ENCODE results near the gene BBS2.

BBS2 gene

GRCh38 chr16:56451753-56452689 lies 67.8 kb downstream of the BBS2 start:
- no peaks in the 10 kb centered on the region for H3K9me3 ChIP-seq (ENCODE audit: control insufficient read depth, low read length)
- peak overlapping the region; percentile 98 for H3K4me3 ChIP-seq (ENCODE audit: extremely low read depth, insufficient read depth, low read length, poor library complexity, severe bottlenecking)
- 8 to 9% methylated on average over 22 to 25 of the region's 31 CpGs for WGBS, 2 experiments (ENCODE audit: insufficient coverage in 2 of 2)
- H3K36me3 ChIP-seq (ENCODE audit: control insufficient read depth, insufficient read depth, low read length), result peaks cover 45% of the 10 kb centered on the region
- peak overlapping the region; percentile 75 for H3K27ac ChIP-seq (ENCODE audit: low read depth, low read length, severe bottlenecking)
- H3K4me1 ChIP-seq (ENCODE audit: control insufficient read depth, insufficient read depth, low read length, poor library complexity, severe bottlenecking), result peaks cover 25% of the 10 kb centered on the region

GRCh38 chr16:56450986-56451752 lies 68.7 kb downstream of the BBS2 start, which contains the start of the genes NUDT21 and OGFOD1:
Gene NUDT21 (minus strand): TSS chr16:56451332. CDS start chr16:56451202, 130 bp downstream.
Gene OGFOD1 (plus strand): TSS chr16:56451554. CDS start chr16:56451613, 59 bp downstream.
- H3K9me3 ChIP-seq (ENCODE audit: control insufficient read depth, low read length), result no peaks in the 10 kb centered on the region
- H3K27ac ChIP-seq (ENCODE audit: low read depth, low read length, severe bottlenecking), result peak within 1 kb of the TSS; percentile 82
- H3K36me3 ChIP-seq (ENCODE audit: control insufficient read depth, insufficient read depth, low read length), result peaks cover 45% of the 10 kb centered on the region
- H3K4me3 ChIP-seq (ENCODE audit: extremely low read depth, insufficient read depth, low read length, poor library complexity, severe bottlenecking), result peak within 1 kb of the TSS; percentile 98
- WGBS, 2 experiments (ENCODE audit: insufficient coverage in 2 of 2), result 0% methylated on average over 55 to 56 of the region's 56 CpGs
- peaks cover 25% of the 10 kb centered on the region for H3K4me1 ChIP-seq (ENCODE audit: control insufficient read depth, insufficient read depth, low read length, poor library complexity, severe bottlenecking)

GRCh38 chr16:56450275-56450985 lies 69.4 kb downstream of the BBS2 start:
- Histone ChIP-seq H3K27ac (ENCODE audit: low read depth, low read length, severe bottlenecking) (peak overlapping the region; percentile 82), H3K36me3 (ENCODE audit: control insufficient read depth, insufficient read depth, low read length) (peaks cover 45% of the 10 kb centered on the region), H3K4me1 (ENCODE audit: control insufficient read depth, insufficient read depth, low read length, poor library complexity, severe bottlenecking) (peaks cover 25% of the 10 kb centered on the region), H3K9me3 (ENCODE audit: control insufficient read depth, low read length) (no peaks in the 10 kb centered on the region), H3K4me3 (ENCODE audit: extremely low read depth, insufficient read depth, low read length, poor library complexity, severe bottlenecking) (peak overlapping the region; percentile 98)
- 0 to 13% methylated on average over 3 to 8 of the region's 18 CpGs for WGBS, 2 experiments (ENCODE audit: insufficient coverage in 2 of 2)

- H3K36me3 ChIP-seq (ENCODE audit: control insufficient read depth, insufficient read depth, low read length), result peaks cover 50% of the 10 kb centered on the region
- no peaks in the 10 kb centered on the region for H3K9me3 ChIP-seq (ENCODE audit: control insufficient read depth, low read length)
- H3K27ac ChIP-seq (ENCODE audit: low read depth, low read length, severe bottlenecking), result no peak overlapping the region
- H3K4me1 ChIP-seq (ENCODE audit: control insufficient read depth, insufficient read depth, low read length, poor library complexity, severe bottlenecking), result peaks cover 25% of the 10 kb centered on the region
- no peak overlapping the region for H3K4me3 ChIP-seq (ENCODE audit: extremely low read depth, insufficient read depth, low read length, poor library complexity, severe bottlenecking)
Measured at GRCh38 chr16:56448005-56448404, 71.8 kb downstream of the BBS2 start.

- H3K27ac ChIP-seq (ENCODE audit: low read depth, low read length, severe bottlenecking), result no peak overlapping the region
- no peak overlapping the region for H3K4me3 ChIP-seq (ENCODE audit: extremely low read depth, insufficient read depth, low read length, poor library complexity, severe bottlenecking)
- no CpG with 5 or more reads among the region's 2 CpGs for WGBS, 2 experiments (ENCODE audit: insufficient coverage in 2 of 2)
- H3K4me1 ChIP-seq (ENCODE audit: control insufficient read depth, insufficient read depth, low read length, poor library complexity, severe bottlenecking), result peaks cover 25% of the 10 kb centered on the region
- peaks cover 55% of the 10 kb centered on the region for H3K36me3 ChIP-seq (ENCODE audit: control insufficient read depth, insufficient read depth, low read length)
- H3K9me3 ChIP-seq (ENCODE audit: control insufficient read depth, low read length), result no peaks in the 10 kb centered on the region
Measured at GRCh38 chr16:56447286-56447685, 72.5 kb downstream of the BBS2 start.

- H3K4me1 ChIP-seq (ENCODE audit: control insufficient read depth, insufficient read depth, low read length, poor library complexity, severe bottlenecking), result no peaks in the 10 kb centered on the region
- H3K36me3 ChIP-seq (ENCODE audit: control insufficient read depth, insufficient read depth, low read length), result peaks cover 76% of the 10 kb centered on the region
Measured at GRCh38 chr16:56438038-56438437, 81.8 kb downstream of the BBS2 start.

GRCh38 chr16:56436258-56436657 lies 83.6 kb downstream of the BBS2 start:
- Histone ChIP-seq H3K27ac (ENCODE audit: low read depth, low read length, severe bottlenecking) (no peak overlapping the region), H3K9me3 (ENCODE audit: control insufficient read depth, low read length) (no peaks in the 10 kb centered on the region), H3K36me3 (ENCODE audit: control insufficient read depth, insufficient read depth, low read length) (peaks cover 77% of the 10 kb centered on the region), H3K4me1 (ENCODE audit: control insufficient read depth, insufficient read depth, low read length, poor library complexity, severe bottlenecking) (no peaks in the 10 kb centered on the region), H3K4me3 (ENCODE audit: extremely low read depth, insufficient read depth, low read length, poor library complexity, severe bottlenecking) (no peak overlapping the region)

More at GRCh38 chr16:56438038-56438437, 81.8 kb downstream of the BBS2 start:
- H3K4me3 ChIP-seq (ENCODE audit: extremely low read depth, insufficient read depth, low read length, poor library complexity, severe bottlenecking), result no peak overlapping the region
- H3K9me3 ChIP-seq (ENCODE audit: control insufficient read depth, low read length), result no peaks in the 10 kb centered on the region
- WGBS, 2 experiments (ENCODE audit: insufficient coverage in 2 of 2), result 100% methylated on average over 1 of the region's 1 CpG
- H3K27ac ChIP-seq (ENCODE audit: low read depth, low read length, severe bottlenecking), result no peak overlapping the region
